Esophagus mucosa (tissue), 1 donor: ENCODE measurements around the gene NKX2-3. TPM values are rescaled to one million over a fixed set of nuclear protein-coding genes. Genes with fewer than 3 reads are reported as not detected.

ENCODE experiments used
- ATAC-seq: fragments of 200-7000 bp; cut with Tn5 transposase; one replicate; pipeline ENCODE4 v1.9.1; 2020
- total RNA-seq: library from RNA; stranded (reverse); gene quantifications from one replicate; pipeline ENCODE4 v1.2.4, GENCODE V29; 2023
- donor health status: DM: yes; HTN: yes; CAD: no.

Gene NKX2-3
- total RNA-seq = 0.12 TPM

- ATAC-seq = peak; percentile 49
Measured at GRCh38 chr10:99532687-99533495, at the start of gene NKX2-3. Gene NKX2-3, plus strand, starts transcription at chr10:99532942. Its CDS starts 190 bp downstream, at chr10:99533132.

GRCh38 chr10:99484626-99485581 is 47.8 kb upstream of the NKX2-3 start:
- no peak for ATAC-seq

GRCh38 chr10:99487125-99487807 is 45.5 kb upstream of the NKX2-3 start:
- ATAC-seq = peak; percentile 33

- ATAC-seq = no peak
Measured at GRCh38 chr10:99489271-99489670, 43.5 kb upstream of the NKX2-3 start.

GRCh38 chr10:99497343-99498025 is 35.3 kb upstream of the NKX2-3 start:
- no peak for ATAC-seq

- ATAC-seq = no peak
Measured at GRCh38 chr10:99506416-99506815, 26.3 kb upstream of the NKX2-3 start.

GRCh38 chr10:99507265-99507664 is 25.5 kb upstream of the NKX2-3 start:
- no peak for ATAC-seq

- ATAC-seq = no peak
Measured at GRCh38 chr10:99513061-99513460, 19.7 kb upstream of the NKX2-3 start.

GRCh38 chr10:99519690-99520039 is 13.1 kb upstream of the NKX2-3 start:
- no peak for ATAC-seq

GRCh38 chr10:99520040-99520846 is 12.5 kb upstream of the NKX2-3 start:
- ATAC-seq = no peak

- ATAC-seq = no peak
Measured at GRCh38 chr10:99520847-99521764, 11.6 kb upstream of the NKX2-3 start.

GRCh38 chr10:99521765-99522469 is 10.8 kb upstream of the NKX2-3 start:
- peak; percentile 27 for ATAC-seq

GRCh38 chr10:99522470-99523250 is 10.1 kb upstream of the NKX2-3 start:
- ATAC-seq = no peak

GRCh38 chr10:99523251-99523773 is 9.4 kb upstream of the NKX2-3 start:
- ATAC-seq = no peak

GRCh38 chr10:99524050-99524666 is 8.6 kb upstream of the NKX2-3 start:
- no peak for ATAC-seq

GRCh38 chr10:99524736-99525380 is 7.9 kb upstream of the NKX2-3 start:
- ATAC-seq = no peak

GRCh38 chr10:99525897-99526296 is 6.8 kb upstream of the NKX2-3 start:
- no peak for ATAC-seq
